ENCODE data around the gene RAE1. TPM values are rescaled to one million over a fixed set of nuclear protein-coding genes. Genes with fewer than 3 reads are reported as not detected.

The RAE1 gene
- total and polyA plus RNA-seq, 4 experiments from 2014 or later = 30.9 to 43.9 (median 32.8) TPM

DNA sequence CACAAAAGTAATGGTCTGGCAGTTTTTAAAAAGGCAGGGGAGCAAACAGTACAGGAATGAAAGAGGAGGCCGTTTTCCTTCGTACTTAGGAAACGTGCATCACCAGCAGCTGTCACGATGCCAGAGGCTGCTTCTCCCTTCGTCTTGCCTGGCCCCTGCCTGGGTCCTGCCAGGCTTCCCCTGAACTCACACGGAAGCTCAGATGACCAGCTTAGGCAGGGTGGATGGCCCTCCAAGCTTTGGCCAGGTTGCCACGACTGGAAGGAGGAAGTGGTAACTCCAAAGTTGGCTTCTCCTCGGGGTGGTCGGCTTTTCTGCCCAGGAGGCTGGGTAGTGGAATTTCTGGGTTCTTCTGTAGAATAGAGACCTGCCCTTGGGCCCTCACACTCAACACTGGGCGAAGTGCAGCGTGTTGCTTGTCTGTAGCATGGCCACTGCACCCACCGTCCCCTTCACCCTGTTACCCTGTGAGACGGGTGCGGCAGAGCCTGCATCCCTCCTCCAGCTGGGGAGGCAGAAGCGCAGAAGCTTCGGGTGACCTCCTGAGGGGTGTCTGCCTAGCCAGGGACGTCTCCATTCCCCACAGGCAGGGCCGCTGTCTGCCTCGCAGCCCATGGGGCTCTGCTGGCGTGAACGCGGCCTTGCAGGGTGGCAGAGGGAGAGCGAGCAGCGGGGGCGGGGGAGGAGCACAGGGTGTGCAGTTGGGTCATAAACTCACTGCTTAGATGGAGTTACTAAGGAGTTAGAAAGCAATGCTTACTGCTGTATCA, 21.7 kb downstream of the RAE1 start:
- Histone ChIP-seq H3K9me3 (ENCODE audit: control insufficient read depth in 1 of 2, low read length in 2 of 2) (no peaks in the 10 kb centered on the region), H3K36me3 (ENCODE audit: insufficient read depth, low read length) (peaks cover 78% of the 10 kb centered on the region), H3K4me3 (ENCODE audit: low read length in 2 of 2) (no peak overlapping the region), H3K27me3 (ENCODE audit: insufficient read depth, low read length) (no peaks in the 10 kb centered on the region), H3K4me1 (ENCODE audit: insufficient read depth, low read length) (peaks cover 4% of the 10 kb centered on the region), H3K27ac (ENCODE audit: low read depth, low read length) (no peak overlapping the region)
- no peaks in the 10 kb centered on the region for H3K27me3 Mint-ChIP-seq
- H3K36me3 Mint-ChIP-seq = peaks cover 70 to 90% of the 10 kb centered on the region in 2 donors
- ChIA-PET POLR2A (ENCODE audit: partially characterized antibody) (no interaction called here), CTCF (ENCODE audit: partially characterized antibody) (no interaction called here)
- H3K9me3 Mint-ChIP-seq = no peaks in the 10 kb centered on the region
- DNase-seq = no peak
- intact Hi-C loops (cut with micrococcal nuclease) = no loop called here
- peak overlapping the region in 1 of 7 donors; percentile 69 for H3K27ac Mint-ChIP-seq
- H3K4me1 Mint-ChIP-seq = peaks cover 9 to 34% (median 13%) of the 10 kb centered on the region in 4 donors
- H3K4me3 Mint-ChIP-seq = no peak overlapping the region

- intact Hi-C loops (cut with micrococcal nuclease) = no loop called here
- ChIA-PET POLR2A (ENCODE audit: partially characterized antibody) (no interaction called here), CTCF (ENCODE audit: partially characterized antibody) (interaction anchor here (1.1 to 1.2 kb wide), 2 partner anchors 12 to 128 kb away, joined by 3 read pairs; no protein-coding TSS in a partner anchor)
- Histone ChIP-seq H3K27ac (ENCODE audit: low read depth, low read length) (no peak overlapping the region), H3K4me1 (ENCODE audit: insufficient read depth, low read length) (peaks cover 4% of the 10 kb centered on the region), H3K9me3 (ENCODE audit: control insufficient read depth in 1 of 2, low read length in 2 of 2) (no peaks in the 10 kb centered on the region), H3K4me3 (ENCODE audit: low read length in 2 of 2) (no peak overlapping the region), H3K36me3 (ENCODE audit: insufficient read depth, low read length) (peaks cover 71% of the 10 kb centered on the region), H3K27me3 (ENCODE audit: insufficient read depth, low read length) (no peaks in the 10 kb centered on the region)
- Mint-ChIP-seq H3K27me3 (no peaks in the 10 kb centered on the region), H3K27ac (peak overlapping the region in 4 of 7 donors; percentile 18 to 77 (median 58)), H3K4me3 (peak overlapping the region in 1 of 8 donors; percentile 2), H3K36me3 (peaks cover 58 to 87% of the 10 kb centered on the region in 2 donors), H3K4me1 (peaks cover 9 to 34% (median 14%) of the 10 kb centered on the region in 4 donors), H3K9me3 (no peaks in the 10 kb centered on the region)
- no peak for DNase-seq
Observed at GRCh38 chr20:57374343-57374930, 23.4 kb downstream of the RAE1 start.

DNA sequence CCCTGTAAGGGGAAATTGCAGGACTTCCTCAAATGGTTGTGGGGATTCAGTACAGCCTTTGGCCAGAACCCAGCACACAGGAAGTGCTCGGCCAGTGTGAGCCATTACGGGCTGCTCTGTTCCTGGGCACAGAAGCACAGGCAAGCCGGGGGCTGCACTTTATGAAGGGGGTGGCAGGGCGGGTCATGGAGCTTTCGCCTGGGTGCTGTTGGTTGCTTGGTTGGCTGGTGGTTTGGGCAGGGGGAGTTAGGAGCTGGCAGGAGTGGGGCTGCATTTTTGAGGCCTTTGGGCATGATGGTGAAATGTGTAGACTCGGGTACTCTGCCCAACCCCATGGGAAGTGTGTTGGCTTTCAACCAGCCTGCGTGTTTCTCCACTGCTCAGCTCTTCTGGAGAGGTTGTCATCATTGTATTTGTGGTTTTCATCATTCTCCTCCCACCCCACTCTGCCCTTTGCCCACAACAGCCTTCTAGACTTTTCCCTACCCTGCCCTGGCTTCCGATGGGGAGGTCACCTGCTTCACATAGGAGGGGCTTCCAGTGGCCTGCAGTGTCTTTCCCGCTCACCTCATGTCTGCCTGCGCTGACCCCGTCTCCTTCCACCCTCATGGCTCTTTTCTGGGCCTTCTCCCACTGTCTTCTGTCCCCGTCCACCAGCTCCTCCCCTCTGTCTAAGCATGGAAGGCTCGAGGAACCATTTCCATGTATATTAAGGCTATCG, 24.0 kb downstream of the RAE1 start:
- H3K4me3 Mint-ChIP-seq = peak overlapping the region in 1 of 8 donors; percentile 36
- POLR2A ChIA-PET (ENCODE audit: partially characterized antibody) = no interaction called here
- H3K9me3 Mint-ChIP-seq = no peaks in the 10 kb centered on the region
- CTCF ChIA-PET (ENCODE audit: partially characterized antibody) = interaction anchor here (0.9 to 2.0 kb wide), 3 partner anchors 12 to 127 kb away, joined by 3 to 6 read pairs (median 5); no protein-coding TSS in a partner anchor
- H3K27ac ChIP-seq (ENCODE audit: low read depth, low read length) = no peak overlapping the region
- intact Hi-C loops (cut with micrococcal nuclease) = no loop called here
- H3K27me3 Mint-ChIP-seq = no peaks in the 10 kb centered on the region
- H3K27me3 ChIP-seq (ENCODE audit: insufficient read depth, low read length) = no peaks in the 10 kb centered on the region
- peaks cover 65% of the 10 kb centered on the region for H3K36me3 ChIP-seq (ENCODE audit: insufficient read depth, low read length)
- no peak for DNase-seq
- peaks cover 55 to 85% of the 10 kb centered on the region in 2 donors for H3K36me3 Mint-ChIP-seq
- H3K9me3 ChIP-seq (ENCODE audit: control insufficient read depth in 1 of 2, low read length in 2 of 2) = no peaks in the 10 kb centered on the region
- no peak overlapping the region for H3K4me3 ChIP-seq (ENCODE audit: low read length in 2 of 2)
- peak overlapping the region in 4 of 7 donors; percentile 64 to 78 (median 70) for H3K27ac Mint-ChIP-seq
- peaks cover 4% of the 10 kb centered on the region for H3K4me1 ChIP-seq (ENCODE audit: insufficient read depth, low read length)
- H3K4me1 Mint-ChIP-seq = peaks cover 9 to 38% (median 15%) of the 10 kb centered on the region in 4 donors

GRCh38 chr20:57375652-57376230, 24.7 kb downstream of the RAE1 start:
- H3K27me3 Mint-ChIP-seq = no peaks in the 10 kb centered on the region
- peaks cover 48 to 83% of the 10 kb centered on the region in 2 donors for H3K36me3 Mint-ChIP-seq
- no peaks in the 10 kb centered on the region for H3K27me3 ChIP-seq (ENCODE audit: insufficient read depth, low read length)
- peaks cover 58% of the 10 kb centered on the region for H3K36me3 ChIP-seq (ENCODE audit: insufficient read depth, low read length)
- H3K27ac ChIP-seq (ENCODE audit: low read depth, low read length) = no peak overlapping the region
- peaks cover 4% of the 10 kb centered on the region for H3K4me1 ChIP-seq (ENCODE audit: insufficient read depth, low read length)
- POLR2A ChIA-PET (ENCODE audit: partially characterized antibody) = no interaction called here
- H3K4me3 ChIP-seq (ENCODE audit: low read length in 2 of 2) = no peak overlapping the region
- H3K27ac Mint-ChIP-seq = peak overlapping the region in 5 of 7 donors; percentile 10 to 87 (median 68)
- peak overlapping the region in 1 of 8 donors; percentile 36 for H3K4me3 Mint-ChIP-seq
- no peak for DNase-seq
- peaks cover 9 to 33% (median 15%) of the 10 kb centered on the region in 4 donors for H3K4me1 Mint-ChIP-seq
- no peaks in the 10 kb centered on the region for H3K9me3 ChIP-seq (ENCODE audit: control insufficient read depth in 1 of 2, low read length in 2 of 2)
- CTCF ChIA-PET (ENCODE audit: partially characterized antibody) = interaction anchor here (0.9 to 2.0 kb wide), 5 partner anchors 12 to 809 kb away, joined by 4 to 6 read pairs (median 5); no protein-coding TSS in a partner anchor
- intact Hi-C loops (cut with micrococcal nuclease) = no loop called here
- H3K9me3 Mint-ChIP-seq = no peaks in the 10 kb centered on the region

DNA sequence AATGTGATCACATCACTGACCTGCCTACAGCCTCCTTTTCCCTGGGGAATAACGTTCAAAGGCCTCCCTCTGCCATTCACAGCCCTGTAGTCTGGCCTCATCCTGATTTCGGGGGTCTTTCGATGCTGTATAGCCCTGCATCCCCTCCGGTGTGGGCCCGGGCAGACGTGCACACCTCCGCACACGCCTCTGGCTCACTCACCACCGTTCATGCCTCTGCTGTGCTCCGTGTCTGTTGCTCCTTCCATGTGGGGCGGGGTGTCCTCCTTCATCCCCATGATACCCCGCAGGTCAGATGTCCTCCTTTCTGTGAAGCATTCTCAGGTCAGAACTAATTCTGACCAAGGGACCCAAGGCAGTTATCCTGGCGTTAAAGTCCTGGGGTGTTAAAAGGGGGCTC, 26.3 kb downstream of the RAE1 start:
- Histone ChIP-seq H3K4me3 (ENCODE audit: low read length in 2 of 2) (no peak overlapping the region), H3K27ac (ENCODE audit: low read depth, low read length) (no peak overlapping the region), H3K27me3 (ENCODE audit: insufficient read depth, low read length) (no peaks in the 10 kb centered on the region), H3K9me3 (ENCODE audit: control insufficient read depth in 1 of 2, low read length in 2 of 2) (no peaks in the 10 kb centered on the region), H3K4me1 (ENCODE audit: insufficient read depth, low read length) (peaks cover 9% of the 10 kb centered on the region), H3K36me3 (ENCODE audit: insufficient read depth, low read length) (peaks cover 44% of the 10 kb centered on the region)
- Mint-ChIP-seq H3K27me3 (no peaks in the 10 kb centered on the region), H3K36me3 (peaks cover 36 to 76% of the 10 kb centered on the region in 2 donors), H3K9me3 (no peaks in the 10 kb centered on the region), H3K4me3 (no peak overlapping the region), H3K27ac (peak overlapping the region in 5 of 7 donors; percentile 4 to 70 (median 49)), H3K4me1 (peaks cover 15 to 32% (median 22%) of the 10 kb centered on the region in 4 donors)
- intact Hi-C loops (cut with micrococcal nuclease) = no loop called here
- ChIA-PET POLR2A (ENCODE audit: partially characterized antibody) (no interaction called here), CTCF (ENCODE audit: partially characterized antibody) (interaction anchor here (1.4 to 1.7 kb wide), 2 partner anchors 30 to 807 kb away, joined by 4 to 6 read pairs; no protein-coding TSS in a partner anchor)
- no peak for DNase-seq

GRCh38 chr20:57378107-57378506, 27.1 kb downstream of the RAE1 start:
- Histone ChIP-seq H3K27me3 (ENCODE audit: insufficient read depth, low read length) (no peaks in the 10 kb centered on the region), H3K4me1 (ENCODE audit: insufficient read depth, low read length) (peaks cover 17% of the 10 kb centered on the region), H3K4me3 (ENCODE audit: low read length in 2 of 2) (no peak overlapping the region), H3K36me3 (ENCODE audit: insufficient read depth, low read length) (peaks cover 37% of the 10 kb centered on the region), H3K9me3 (ENCODE audit: control insufficient read depth in 1 of 2, low read length in 2 of 2) (no peaks in the 10 kb centered on the region), H3K27ac (ENCODE audit: low read depth, low read length) (no peak overlapping the region)
- H3K27ac Mint-ChIP-seq = peak overlapping the region in 1 of 7 donors; percentile 46
- H3K4me3 Mint-ChIP-seq = no peak overlapping the region
- no peaks in the 10 kb centered on the region for H3K27me3 Mint-ChIP-seq
- POLR2A ChIA-PET (ENCODE audit: partially characterized antibody) = no interaction called here
- no peak for DNase-seq
- no peaks in the 10 kb centered on the region for H3K9me3 Mint-ChIP-seq
- intact Hi-C loops (cut with micrococcal nuclease) = no loop called here
- H3K36me3 Mint-ChIP-seq = peaks cover 36 to 72% of the 10 kb centered on the region in 2 donors
- H3K4me1 Mint-ChIP-seq = peaks cover 21 to 38% (median 26%) of the 10 kb centered on the region in 4 donors
- CTCF ChIA-PET (ENCODE audit: partially characterized antibody) = interaction anchor here (4.1 to 6.9 kb wide), 2 partner anchors 20 to 118 kb away, joined by 31 to 48 read pairs; no protein-coding TSS in a partner anchor

Data from CD4-positive, alpha-beta memory T cell (primary cell).